Uterus (tissue), 2 donors: ENCODE results near the gene CSF3.

ENCODE experiments used
- CTCF ChIP-seq, 4 experiments: fragments of 200-600 bp in 2 of 4; fragments of 450-650 bp in 2 of 4; sonication (generic) in 2 of 4; IDR thresholded peaks; one replicate each; pipeline ENCODE4 v1.5.1; 2016 to 2019; ENCODE audit warnings: antibody characterized with exemption in 4 of 4, mild to moderate bottlenecking in 2 of 4, moderate library complexity in 1 of 4
- POLR2A ChIP-seq, 2 donors: fragments of 450-650 bp; IDR thresholded peaks; one replicate each; pipeline ENCODE4 v1.6.1; 2016; ENCODE audit warnings: antibody characterized with exemption in 2 of 2, mild to moderate bottlenecking in 1 of 2, moderate library complexity in 1 of 2

- TF ChIP-seq CTCF (IDR thresholded peaks at IDR 0.05) (no peak), POLR2A (IDR thresholded peaks at IDR 0.05) (no peak)
Measured at GRCh38 chr17:39968761-39969160, 46.5 kb upstream of the CSF3 start.
